SK-N-SH (cell line): ENCODE results near the gene UBE3C. TPM values are rescaled to one million over a fixed set of nuclear protein-coding genes. Genes with fewer than 3 reads are reported as not detected.
"Not testable (repeated sequence)": the region's sequence is repeated elsewhere in the genome, so short reads cannot be mapped to it uniquely, and the experiment has no call there.

Experiments used
- CTCF ChIA-PET: fragments of 300-600, 350-600 bp; formaldehyde crosslinking; extraction: SDS; loops from one replicate; lab custom pipeline; 2021; lab: Yijun Ruan, JAX
- POLR2A ChIA-PET: fragments of 350-600 bp; sonication (Branson Sonifier 250); formaldehyde crosslinking; extraction: SDS; loops from one replicate; lab custom pipeline; 2020; ENCODE audit warnings: antibody characterized with exemption, inconsistent platforms; lab: Yijun Ruan, JAX
- DNase-seq: peaks from one replicate; pipeline ENCODE4 v3.0.0; 2012
- H2AFZ ChIP-seq: fragments of 200-600 bp; sonication (generic); 2 replicates; pipeline ENCODE4 v1.8.1; 2016; ENCODE audit warnings: antibody characterized with exemption, mild to moderate bottlenecking, low read depth
- H3F3A ChIP-seq: fragments of 200-600 bp; sonication (generic); replicated peaks from 2 replicates; pipeline ENCODE3; 2016; ENCODE audit warnings: antibody characterized with exemption, mild to moderate bottlenecking; ENCODE audit not compliant: insufficient read depth
- H3K27ac ChIP-seq, 2 experiments: fragments of 200-500 bp in 1 of 2; fragments of 200-600 bp in 1 of 2; sonication (Bioruptor generic) in 1 of 2; sonication (generic), shearing (Covaris generic) in 1 of 2; 2 replicates each; pipeline versions ENCODE4 v1.5.1 to v1.6.1; 2014 to 2016; ENCODE audit warnings: low read depth in 2 of 2, inconsistent platforms in 1 of 2, low read length in 1 of 2, mild to moderate bottlenecking in 1 of 2, mixed read lengths in 1 of 2
- H3K27me3 ChIP-seq: fragments of 200-600 bp; sonication (generic), shearing (Covaris generic); 2 replicates; pipeline ENCODE4 v1.6.1; 2016; ENCODE audit warnings: mixed run types; ENCODE audit not compliant: insufficient read depth
- H3K36me3 ChIP-seq, 2 experiments: fragments of 200-500 bp in 1 of 2; fragments of 200-600 bp in 1 of 2; sonication (Bioruptor generic) in 1 of 2; sonication (generic) in 1 of 2; replicated peaks in 1 of 2; 2 replicates each; pipeline versions ENCODE3 to v1.5.1; 2014 to 2016; ENCODE audit warnings: low read length in 1 of 2, mild to moderate bottlenecking in 1 of 2; ENCODE audit not compliant: insufficient read depth in 2 of 2, control insufficient read depth in 1 of 2
- H3K4me1 ChIP-seq, 2 experiments: fragments of 200-500 bp in 1 of 2; fragments of 200-600 bp in 1 of 2; sonication (Bioruptor generic) in 1 of 2; sonication (generic), shearing (Covaris generic) in 1 of 2; 2 replicates each; pipeline versions ENCODE4 v1.5.1 to v1.6.1; 2014 to 2016; ENCODE audit warnings: low read depth in 1 of 2, low read length in 1 of 2, mixed run types in 1 of 2; ENCODE audit not compliant: insufficient read depth in 2 of 2, control insufficient read depth in 1 of 2
- H3K4me2 ChIP-seq: fragments of 200-600 bp; sonication (generic), shearing (Covaris generic); 2 replicates; pipeline ENCODE4 v1.6.1; 2017; ENCODE audit warnings: mixed run types
- H3K4me3 ChIP-seq, 2 experiments: fragments of 200-500 bp in 1 of 2; fragments of 200-600 bp in 1 of 2; sonication (Bioruptor generic) in 1 of 2; sonication (generic), shearing (Covaris generic) in 1 of 2; 2 replicates each; pipeline versions ENCODE4 v1.5.1 to v1.8.1; 2014 to 2016; ENCODE audit warnings: low read depth in 2 of 2, inconsistent platforms in 1 of 2, low read length in 1 of 2, mild to moderate bottlenecking in 1 of 2, mixed read lengths in 1 of 2, moderate library complexity in 1 of 2
- H3K79me2 ChIP-seq: fragments of 200-600 bp; sonication (generic); 2 replicates; pipeline ENCODE4 v1.8.1; 2017; ENCODE audit warnings: mild to moderate bottlenecking; ENCODE audit not compliant: insufficient read depth
- H3K9ac ChIP-seq: fragments of 200-600 bp; sonication (generic); 2 replicates; pipeline ENCODE4 v1.6.1; 2017; ENCODE audit warnings: mixed run types
- H3K9me2 ChIP-seq: fragments of 200-600 bp; sonication (generic); 2 replicates; pipeline ENCODE4 v1.6.1; 2017; ENCODE audit warnings: mixed run types
- H3K9me3 ChIP-seq: fragments of 200-600 bp; sonication (generic); 2 replicates; pipeline ENCODE4 v1.6.1; 2017; ENCODE audit warnings: mixed run types, mild to moderate bottlenecking, moderate library complexity
- H4K20me1 ChIP-seq: fragments of 200-600 bp; sonication (generic); 2 replicates; pipeline ENCODE4 v1.6.1; 2017; ENCODE audit warnings: mild to moderate bottlenecking, mixed run types; ENCODE audit not compliant: insufficient read depth
- FOSL2 ChIP-seq: IDR thresholded peaks from 2 replicates; pipeline ENCODE4 v1.4.0; 2012; ENCODE audit warnings: low read depth, mild to moderate bottlenecking, moderate library complexity, borderline replicate concordance
- FOXJ3 ChIP-seq: sonication (generic); formaldehyde crosslinking; IDR thresholded peaks from 2 replicates; pipeline ENCODE4 v1.5.1; 2020; ENCODE audit warnings: mild to moderate bottlenecking, missing genetic modification reagents
- GATA2 ChIP-seq: sonication (generic); formaldehyde crosslinking; IDR thresholded peaks from 2 replicates; pipeline ENCODE4 v1.5.0; 2020; ENCODE audit warnings: mild to moderate bottlenecking, missing genetic modification reagents
- IRF3 ChIP-seq: fragments of 150-350 bp; IDR thresholded peaks from 2 replicates; pipeline ENCODE4 v1.6.1; 2016; ENCODE audit warnings: mild to moderate bottlenecking, low read depth, low read length
- RAD21 ChIP-seq: IDR thresholded peaks from 2 replicates; pipeline ENCODE4 v1.6.1; 2012; ENCODE audit warnings: mild to moderate bottlenecking, low read length
- REST ChIP-seq: IDR thresholded peaks from 2 replicates; pipeline ENCODE4 v1.6.1; 2012; ENCODE audit warnings: mild to moderate bottlenecking, low read depth, low read length, moderate library complexity
- TAF1 ChIP-seq: IDR thresholded peaks from 2 replicates; pipeline ENCODE4 v1.6.1; 2012; ENCODE audit warnings: low read depth, mild to moderate bottlenecking, low read length, moderate library complexity, borderline replicate concordance
- TEAD4 ChIP-seq: IDR thresholded peaks from 2 replicates; pipeline ENCODE4 v1.4.0; 2012; ENCODE audit warnings: mild to moderate bottlenecking, borderline replicate concordance; ENCODE audit not compliant: insufficient read depth
- YY1 ChIP-seq: IDR thresholded peaks from 2 replicates; pipeline ENCODE4 v1.4.0; 2012; ENCODE audit warnings: low read depth, mild to moderate bottlenecking
- WGBS: methylation state at CpG from one replicate; pipeline ENCODE4 v1.1.6; 2017; ENCODE audit warnings: low lambda C conversion rate; 5-methylcytosine and 5-hydroxymethylcytosine counted together
- polyA plus RNA-seq, 3 experiments: library from polyadenylated mRNA; depleted of rRNA; stranded (reverse); fragments of >200 nt; gene quantifications; 2 replicates each; pipeline ENCODE4 v1.2.3, GENCODE V29; 2012

Gene UBE3C
- polyA plus RNA-seq, 1 of the 3 experiments (the other 2 are of a cell fraction) = 48.4 TPM

GRCh38 chr7:157276731-157277562 lies 138.2 kb downstream of the UBE3C start (continued):
- TF ChIP-seq REST = no peak
- peak; percentile 99 for TF ChIP-seq GATA2 (CRISPR knock-in tag)
- no peak for TF ChIP-seq IRF3
- TF ChIP-seq FOXJ3 = peak; percentile 96
- TF ChIP-seq YY1 = peak; percentile 68
- TF ChIP-seq RAD21 = peak; percentile 39
- TF ChIP-seq FOSL2 = no peak
- TF ChIP-seq TAF1 = no peak
- no peak; the same call in 1 of the 2 replicates for TF ChIP-seq TEAD4

GRCh38 chr7:157277568-157277967 lies 138.8 kb downstream of the UBE3C start:
- peaks cover 14% of the 10 kb centered on the region for H3F3A ChIP-seq
- ChIA-PET CTCF (interaction anchor here (0.7 kb wide), 1 partner anchor 10 kb away, joined by 3 read pairs; no protein-coding TSS in a partner anchor), POLR2A (interaction anchor here (0.9 to 1.1 kb wide), 2 partner anchors 11 to 328 kb away, joined by 3 read pairs; partner anchors contain the start of gene NOM1)
- H3K79me2 ChIP-seq, H3K27me3 ChIP-seq, H3K36me3 ChIP-seq, H3K9me3 ChIP-seq, DNase-seq, H4K20me1 ChIP-seq, H3K9me2 ChIP-seq: not testable (repeated sequence)
- H3K9ac ChIP-seq = peak overlapping the region; percentile 74; the same call in 1 of the 2 replicates
- peak overlapping the region; percentile 80 for H3K4me2 ChIP-seq
- H3K27ac ChIP-seq = peak overlapping the region; percentile 86 to 89
- peak; percentile 77; the same call in 1 of the 2 replicates for TF ChIP-seq FOXJ3
- WGBS = 31% methylated on average over 12 of the region's 12 CpGs
- peak overlapping the region; percentile 31 to 46; a peak in 3 of 4 replicates for H3K4me3 ChIP-seq
- H3K4me1 ChIP-seq = peaks cover 17 to 24% of the 10 kb centered on the region in 2 experiments; a peak in 3 of 4 replicates
- peak overlapping the region; percentile 95; the same call in 1 of the 2 replicates for H2AFZ ChIP-seq
